Prostate gland (tissue), 2 donors: Measurements from ENCODE around the gene HCN4.

Experiments used
- POLR2A ChIP-seq: fragments of 450-650 bp; IDR thresholded peaks from one replicate; pipeline ENCODE4 v1.6.1; 2016; ENCODE audit warnings: antibody characterized with exemption, mild to moderate bottlenecking
- POLR2AphosphoS5 ChIP-seq: sonication (generic); formaldehyde crosslinking; IDR thresholded peaks from one replicate; pipeline ENCODE4 v1.6.1; 2017; ENCODE audit warnings: antibody characterized with exemption
- TF ChIP-seq, protein P1 (sequence below), 4 experiments: fragments of 200-600 bp in 2 of 4; fragments of 450-650 bp in 2 of 4; sonication (generic) in 2 of 4; IDR thresholded peaks; 1 replicate in 3 of 4; 2 replicates in 1 of 4; pipeline ENCODE4 v1.5.1; 2016 to 2019; ENCODE audit warnings: antibody characterized with exemption in 4 of 4, mild to moderate bottlenecking in 2 of 4, moderate library complexity in 2 of 4

DNA sequence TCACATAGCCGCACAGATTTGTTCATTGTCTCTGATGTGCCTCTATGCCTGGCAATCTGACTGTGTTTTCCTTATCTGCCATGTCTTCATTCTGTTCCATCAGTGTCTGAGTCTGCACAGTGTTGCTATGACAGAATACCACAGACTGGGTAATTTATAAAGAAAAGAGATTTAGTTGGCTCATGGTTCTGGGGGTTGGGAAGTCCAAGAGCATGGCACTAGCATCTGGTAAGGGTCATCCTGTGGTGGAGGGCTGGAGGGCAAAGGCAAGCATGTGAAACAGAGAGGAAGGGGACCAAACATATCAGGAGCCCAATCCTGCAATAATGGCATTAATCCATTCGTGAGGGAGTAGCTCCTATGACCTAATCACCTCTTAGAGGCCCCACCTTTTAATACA, 11.9 kb upstream of the HCN4 start:
- TF ChIP-seq, protein P1, sequence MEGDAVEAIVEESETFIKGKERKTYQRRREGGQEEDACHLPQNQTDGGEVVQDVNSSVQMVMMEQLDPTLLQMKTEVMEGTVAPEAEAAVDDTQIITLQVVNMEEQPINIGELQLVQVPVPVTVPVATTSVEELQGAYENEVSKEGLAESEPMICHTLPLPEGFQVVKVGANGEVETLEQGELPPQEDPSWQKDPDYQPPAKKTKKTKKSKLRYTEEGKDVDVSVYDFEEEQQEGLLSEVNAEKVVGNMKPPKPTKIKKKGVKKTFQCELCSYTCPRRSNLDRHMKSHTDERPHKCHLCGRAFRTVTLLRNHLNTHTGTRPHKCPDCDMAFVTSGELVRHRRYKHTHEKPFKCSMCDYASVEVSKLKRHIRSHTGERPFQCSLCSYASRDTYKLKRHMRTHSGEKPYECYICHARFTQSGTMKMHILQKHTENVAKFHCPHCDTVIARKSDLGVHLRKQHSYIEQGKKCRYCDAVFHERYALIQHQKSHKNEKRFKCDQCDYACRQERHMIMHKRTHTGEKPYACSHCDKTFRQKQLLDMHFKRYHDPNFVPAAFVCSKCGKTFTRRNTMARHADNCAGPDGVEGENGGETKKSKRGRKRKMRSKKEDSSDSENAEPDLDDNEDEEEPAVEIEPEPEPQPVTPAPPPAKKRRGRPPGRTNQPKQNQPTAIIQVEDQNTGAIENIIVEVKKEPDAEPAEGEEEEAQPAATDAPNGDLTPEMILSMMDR (IDR thresholded peaks at IDR 0.05), result no peak
- no peak for TF ChIP-seq POLR2A
- no peak for TF ChIP-seq POLR2AphosphoS5
